Stimulated activated CD4-positive, alpha-beta T cell treated with anti-CD3 and anti-CD28 coated beads, Interleukin-2, amount 100 ng/mL, for 4 hours (primary cell): ENCODE data around the gene SRMS.
"Not testable (repeated sequence)": the region's sequence is repeated elsewhere in the genome, so short reads cannot be mapped to it uniquely, and the experiment has no call there.

Experiments
- DNase-seq: peaks from one replicate; pipeline ENCODE4 v3.0.0-alpha.2; 2020; ENCODE audit warnings: low read depth

Gene SRMS

DNA sequence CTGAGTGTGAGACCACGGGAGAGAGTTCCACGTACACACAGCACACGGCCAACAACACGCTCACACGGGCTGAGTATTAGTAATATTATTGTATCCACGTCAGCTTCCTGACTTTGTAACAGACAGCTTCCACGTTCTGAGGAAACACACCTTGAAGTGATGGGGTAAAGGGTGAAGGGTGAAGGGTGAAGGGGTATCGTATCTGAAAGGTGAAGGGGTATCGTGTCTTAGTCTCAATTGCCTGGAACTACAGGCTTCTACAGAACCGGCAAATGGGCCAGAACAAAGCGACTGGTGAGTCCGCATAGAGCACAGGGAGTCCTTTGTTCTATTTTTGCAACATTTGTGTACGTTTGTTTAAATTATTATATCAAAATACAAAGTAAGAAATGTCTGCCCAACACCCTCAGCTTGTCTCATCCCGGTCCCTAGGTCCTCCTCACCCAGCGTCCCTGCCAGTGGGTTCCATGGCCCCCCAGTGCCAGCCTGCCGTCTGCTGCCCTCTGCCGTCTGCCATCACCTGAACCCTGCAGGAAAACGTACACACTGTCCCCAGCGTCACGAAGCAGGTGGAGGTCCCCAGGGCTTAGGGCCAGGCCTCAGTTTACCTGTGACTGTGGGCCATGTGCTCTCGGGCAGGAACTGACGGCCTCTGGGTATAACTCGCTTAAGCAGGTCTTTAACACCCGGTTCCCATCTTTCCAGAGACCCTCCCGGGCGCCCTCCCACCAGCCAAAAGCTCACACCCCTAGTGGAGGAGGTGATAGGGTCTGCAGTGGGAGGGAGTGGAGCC, 30.9 kb upstream of the SRMS start:
- DNase-seq, result no peak

DNA sequence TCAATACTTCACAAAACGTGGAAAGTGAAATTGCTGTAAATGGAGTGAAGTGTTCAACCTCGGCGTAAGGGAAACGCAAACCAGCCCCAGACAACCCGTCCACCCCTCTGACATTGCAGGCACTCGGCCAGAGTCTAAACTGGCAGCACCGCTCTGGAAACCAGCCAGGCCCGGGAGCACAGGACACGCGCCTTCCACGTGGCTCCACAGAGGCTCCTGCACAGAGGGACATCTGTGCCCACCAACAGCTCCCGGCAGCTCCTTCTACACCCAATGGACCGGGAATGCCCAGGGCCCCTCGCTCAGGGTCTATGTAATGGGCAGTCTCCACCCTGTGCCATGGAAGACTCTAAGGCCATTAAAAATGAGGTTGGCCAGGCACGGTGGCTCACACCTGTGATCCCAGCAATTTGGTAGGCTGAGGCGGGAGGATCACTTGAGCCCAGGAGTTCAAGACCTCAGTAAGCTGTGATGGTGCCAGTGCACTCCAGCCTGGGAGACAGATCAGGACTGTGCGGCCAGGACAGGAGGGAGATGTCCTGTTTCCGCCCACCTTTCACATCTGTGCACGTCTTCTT, 29.9 kb upstream of the SRMS start:
- DNase-seq, result no peak

DNA sequence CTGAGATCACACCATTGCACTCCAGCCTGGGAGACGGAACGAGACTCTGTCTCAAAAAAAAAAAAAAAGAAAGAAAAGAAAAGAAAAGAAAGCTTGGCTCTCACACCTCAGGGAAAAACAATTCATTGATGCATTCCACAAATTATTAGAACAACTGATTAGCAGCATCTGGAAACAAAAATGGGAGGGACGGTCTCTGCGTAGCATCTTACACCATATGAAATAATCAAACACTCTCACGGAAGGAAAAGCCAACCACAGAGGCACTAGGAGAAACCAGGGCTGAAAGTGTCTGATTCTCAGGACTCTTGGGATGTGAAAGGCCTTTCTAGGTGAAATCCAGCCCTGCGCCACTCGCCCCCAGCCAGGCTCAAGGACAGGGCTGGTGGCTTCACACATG, 28.8 kb upstream of the SRMS start:
- DNase-seq, result no peak

DNA sequence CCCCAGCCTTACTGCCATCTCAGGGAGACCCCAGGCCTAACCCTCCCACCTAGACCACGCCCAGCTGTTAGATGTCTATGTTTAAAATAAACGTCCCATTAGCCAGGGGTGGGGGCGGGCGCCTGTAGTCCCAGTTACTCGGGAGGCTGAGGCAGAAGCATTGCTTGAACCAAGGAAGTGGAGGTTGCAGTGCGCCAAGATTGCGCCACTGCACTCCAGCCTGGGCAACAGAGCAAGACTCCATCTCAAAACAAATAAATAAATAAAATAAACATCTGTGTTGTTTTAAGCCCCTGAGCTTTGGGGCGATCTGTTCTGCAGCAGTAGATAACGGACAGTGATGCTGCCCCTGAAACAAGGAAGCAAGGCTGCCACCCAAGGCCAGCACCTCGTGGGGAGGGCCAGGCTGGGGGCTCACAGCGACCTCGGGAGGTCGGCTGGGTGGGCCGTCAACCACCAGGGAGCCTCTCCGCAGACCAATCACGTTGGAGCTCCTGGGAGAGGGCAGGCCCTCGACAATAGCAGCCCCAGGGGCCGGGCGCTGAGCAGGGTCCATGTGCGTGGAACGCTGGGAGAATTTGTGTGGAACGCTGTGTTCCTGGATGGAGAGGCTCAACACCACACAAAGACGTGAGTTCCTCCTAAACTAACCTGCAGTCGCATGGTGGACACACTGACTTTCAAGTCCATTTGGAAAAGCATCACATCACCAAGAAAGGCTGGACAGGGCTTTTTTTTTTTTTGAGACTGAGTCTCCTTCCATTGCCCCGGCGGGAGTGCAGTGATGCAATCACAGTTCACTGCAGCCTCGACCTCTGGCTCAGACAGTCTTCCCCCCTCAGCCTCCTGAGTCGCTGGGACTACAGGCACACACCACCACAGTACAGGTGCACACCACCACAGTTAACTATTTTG, 27.5 kb upstream of the SRMS start:
- no peak for DNase-seq

DNA sequence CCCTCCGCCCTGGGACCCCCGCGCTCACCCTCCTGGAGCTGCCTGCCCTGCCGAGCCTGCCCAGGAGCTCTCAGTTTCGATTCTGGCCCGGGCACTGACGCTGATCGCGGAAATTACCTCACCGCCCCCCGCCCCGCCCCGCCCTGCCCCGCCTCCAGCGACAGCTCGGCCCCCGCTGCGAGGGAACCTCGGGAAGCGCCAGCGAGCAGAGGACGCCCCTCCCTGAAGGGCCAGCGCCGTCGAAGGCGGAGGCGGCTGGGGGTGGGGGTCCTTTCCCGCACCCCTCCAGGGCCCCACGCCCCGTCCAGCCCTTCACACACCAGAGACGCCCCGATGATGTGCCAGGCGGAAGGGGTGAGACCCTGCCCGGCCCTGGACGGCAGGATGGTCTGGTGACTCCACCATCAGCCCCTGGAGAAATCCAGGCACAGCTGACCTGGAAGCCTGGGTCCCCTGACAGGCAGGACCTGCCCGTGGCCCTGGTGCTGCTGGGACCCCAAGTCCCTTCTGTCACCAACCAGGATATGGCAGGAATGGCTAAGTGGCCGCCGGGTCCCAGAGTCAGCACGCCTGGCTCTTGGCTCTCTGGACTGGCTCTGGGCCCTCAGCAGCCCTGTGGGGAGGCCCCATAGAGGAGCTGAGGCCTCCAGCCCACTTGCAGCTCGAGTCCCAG, 26.7 kb upstream of the SRMS start, which contains the start of gene HELZ2:
Gene HELZ2, minus strand, starts transcription at position 84 of the 673 bp plus-strand sequence. CDS start 1,854 bp downstream, outside the sequence.
- peak; percentile 71 for DNase-seq

DNA sequence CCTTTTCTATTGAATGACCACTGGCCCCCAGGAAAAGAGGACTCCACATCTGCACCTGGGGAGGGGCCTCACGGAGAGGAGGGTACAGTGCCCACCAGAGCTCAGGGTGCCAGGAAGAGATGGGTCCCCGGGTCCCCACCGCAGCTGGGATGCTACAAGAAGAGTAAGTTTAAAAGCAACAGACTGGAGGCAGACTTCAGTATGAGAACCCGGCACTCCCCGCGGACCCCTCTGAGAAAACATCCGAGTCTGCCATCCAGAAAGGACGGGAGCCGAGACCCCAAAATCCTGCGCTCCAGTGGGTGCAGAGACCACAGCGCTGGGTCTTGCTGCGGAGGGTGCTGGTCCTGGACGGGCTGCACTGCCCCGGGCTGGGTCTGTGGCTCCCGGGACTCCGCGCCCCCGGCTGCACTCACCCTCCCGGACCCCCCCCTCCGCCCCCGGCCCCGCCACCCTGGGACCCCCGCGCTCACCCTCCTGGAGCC, 26.1 kb upstream of the SRMS start:
- no peak for DNase-seq

DNA sequence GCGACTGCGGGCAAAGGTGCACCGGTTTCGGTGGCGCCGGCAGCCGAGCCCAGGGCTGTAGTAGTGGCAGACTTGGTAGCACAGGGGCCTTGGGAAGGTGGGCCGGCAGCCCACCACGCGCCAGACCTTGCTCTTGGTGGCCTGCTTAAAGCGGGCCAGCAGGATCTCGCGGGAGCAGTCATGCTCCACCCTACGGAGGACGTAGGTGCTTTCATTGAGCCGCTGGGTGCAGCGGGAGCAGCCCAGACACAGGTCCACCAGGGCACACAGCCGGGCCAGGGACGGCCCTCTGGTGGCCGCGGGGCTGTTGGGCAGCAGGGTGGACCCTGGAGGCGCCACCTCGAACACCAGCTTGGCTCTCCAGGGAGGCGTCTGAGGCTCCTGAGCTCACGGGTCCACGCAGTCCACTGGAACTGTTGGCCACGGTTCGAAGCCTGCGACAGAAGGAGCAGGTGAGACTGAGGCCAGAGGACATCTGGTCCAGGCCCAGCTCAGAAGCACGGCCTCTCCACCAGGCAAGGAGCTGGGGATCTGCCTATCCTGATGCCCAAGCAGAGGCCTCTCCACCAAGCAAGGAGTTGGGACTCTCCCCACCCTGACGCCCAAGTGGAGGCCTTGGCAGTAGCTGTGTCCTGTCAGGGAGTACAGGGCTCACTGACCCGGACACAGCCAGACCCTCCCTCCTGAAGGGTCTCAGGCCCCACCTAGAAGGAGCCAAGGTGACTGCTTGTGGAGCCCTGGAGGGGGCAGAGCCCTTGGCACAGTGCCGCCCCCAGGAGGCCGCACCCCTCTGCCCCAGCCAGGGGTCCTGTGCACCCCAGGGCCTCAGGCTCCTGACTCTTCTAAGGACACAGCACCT, 25.5 kb upstream of the SRMS start:
- no peak for DNase-seq

DNA sequence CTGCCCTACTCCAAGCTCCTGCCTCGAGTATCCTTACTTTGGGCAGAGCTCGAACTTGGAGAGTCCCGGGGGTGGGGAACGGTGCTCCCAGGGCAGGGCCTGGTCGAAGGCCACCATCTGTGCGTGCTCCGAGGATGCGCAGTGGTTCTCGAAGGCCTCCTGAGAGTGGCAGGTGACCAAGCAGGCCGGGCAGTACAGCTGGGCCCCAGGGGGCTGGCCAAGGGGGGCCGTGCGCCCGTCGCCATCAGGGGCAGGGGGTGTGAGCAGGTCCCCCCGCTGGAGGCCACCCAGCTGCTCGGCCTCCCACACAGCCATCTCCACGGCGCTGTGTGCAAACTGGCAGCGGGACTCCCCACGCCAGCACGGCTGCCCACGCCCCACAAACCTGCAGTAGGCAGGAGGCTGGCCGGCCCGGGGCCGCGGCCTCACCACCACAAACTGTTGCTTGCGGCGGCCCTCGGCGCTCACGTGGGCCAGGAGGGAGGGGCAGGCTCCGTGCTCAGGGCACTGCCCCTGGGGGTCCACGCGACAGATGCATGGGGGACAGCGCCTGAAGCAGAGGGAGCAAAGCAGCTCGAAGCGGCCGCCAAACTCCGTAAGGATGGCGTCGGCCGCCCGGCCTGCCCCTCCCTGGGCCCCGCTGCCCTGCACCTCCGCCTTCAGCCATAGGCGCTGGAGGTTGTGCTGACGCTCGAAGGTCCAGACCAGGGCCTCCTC, 24.7 kb upstream of the SRMS start:
- DNase-seq, result no peak

DNA sequence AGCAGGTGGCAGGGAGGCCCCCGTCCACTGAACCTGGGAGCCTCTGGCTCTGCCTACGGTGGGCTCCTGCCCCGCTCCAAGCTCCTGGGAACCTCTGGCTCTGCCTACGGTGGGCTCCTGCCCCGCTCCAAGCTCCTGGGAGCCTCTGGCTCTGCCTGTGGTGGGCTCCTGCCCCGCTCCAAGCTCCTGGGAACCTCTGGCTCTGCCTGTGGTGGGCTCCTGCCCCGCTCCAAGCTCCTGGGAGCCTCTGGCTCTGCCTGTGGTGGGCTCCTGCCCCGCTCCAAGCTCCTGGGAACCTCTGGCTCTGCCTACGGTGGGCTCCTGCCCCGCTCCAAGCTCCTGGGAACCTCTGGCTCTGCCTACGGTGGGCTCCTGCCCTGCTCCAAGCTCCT, 23.5 kb upstream of the SRMS start:
- DNase-seq, result not testable (repeated sequence)

DNA sequence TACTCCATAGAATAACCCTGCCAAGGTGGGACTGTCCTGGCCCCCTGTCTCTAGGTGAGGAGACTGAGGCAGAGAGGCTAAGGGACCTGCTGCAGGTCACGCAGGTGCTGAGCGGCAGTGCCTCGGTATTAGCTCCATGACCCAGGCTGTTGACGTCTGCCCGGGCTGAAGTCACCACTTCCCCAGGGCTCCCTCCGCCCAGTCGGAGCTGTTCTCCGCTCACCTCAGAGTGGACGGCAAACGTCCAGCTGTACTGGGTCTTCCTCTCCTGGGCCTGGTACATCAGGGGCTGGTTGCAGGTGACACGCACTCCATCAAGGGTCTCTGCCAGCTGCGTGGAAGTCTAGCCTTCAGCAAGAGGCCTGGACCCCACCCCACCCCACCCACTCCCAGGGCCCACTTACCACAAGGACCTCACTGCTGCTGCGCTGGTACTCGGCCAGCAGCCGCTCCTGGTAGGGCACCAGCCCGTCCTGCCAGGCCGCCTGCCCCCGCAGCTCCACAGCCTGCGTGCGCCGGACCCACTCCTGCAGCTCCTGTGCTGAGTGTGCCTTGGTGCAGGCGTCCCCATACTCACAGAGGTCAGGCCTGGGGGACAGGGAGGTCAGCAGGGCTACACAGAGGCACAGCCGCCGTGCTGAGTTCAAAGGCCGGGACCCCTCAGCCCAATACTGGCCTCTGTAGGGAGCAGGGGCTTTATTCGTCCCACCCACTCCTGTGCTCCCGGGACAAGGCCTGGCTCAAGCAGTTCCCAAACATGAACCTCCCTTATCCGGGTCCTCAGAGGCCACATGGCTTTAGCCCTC, 22.9 kb upstream of the SRMS start:
- DNase-seq, result no peak

DNA sequence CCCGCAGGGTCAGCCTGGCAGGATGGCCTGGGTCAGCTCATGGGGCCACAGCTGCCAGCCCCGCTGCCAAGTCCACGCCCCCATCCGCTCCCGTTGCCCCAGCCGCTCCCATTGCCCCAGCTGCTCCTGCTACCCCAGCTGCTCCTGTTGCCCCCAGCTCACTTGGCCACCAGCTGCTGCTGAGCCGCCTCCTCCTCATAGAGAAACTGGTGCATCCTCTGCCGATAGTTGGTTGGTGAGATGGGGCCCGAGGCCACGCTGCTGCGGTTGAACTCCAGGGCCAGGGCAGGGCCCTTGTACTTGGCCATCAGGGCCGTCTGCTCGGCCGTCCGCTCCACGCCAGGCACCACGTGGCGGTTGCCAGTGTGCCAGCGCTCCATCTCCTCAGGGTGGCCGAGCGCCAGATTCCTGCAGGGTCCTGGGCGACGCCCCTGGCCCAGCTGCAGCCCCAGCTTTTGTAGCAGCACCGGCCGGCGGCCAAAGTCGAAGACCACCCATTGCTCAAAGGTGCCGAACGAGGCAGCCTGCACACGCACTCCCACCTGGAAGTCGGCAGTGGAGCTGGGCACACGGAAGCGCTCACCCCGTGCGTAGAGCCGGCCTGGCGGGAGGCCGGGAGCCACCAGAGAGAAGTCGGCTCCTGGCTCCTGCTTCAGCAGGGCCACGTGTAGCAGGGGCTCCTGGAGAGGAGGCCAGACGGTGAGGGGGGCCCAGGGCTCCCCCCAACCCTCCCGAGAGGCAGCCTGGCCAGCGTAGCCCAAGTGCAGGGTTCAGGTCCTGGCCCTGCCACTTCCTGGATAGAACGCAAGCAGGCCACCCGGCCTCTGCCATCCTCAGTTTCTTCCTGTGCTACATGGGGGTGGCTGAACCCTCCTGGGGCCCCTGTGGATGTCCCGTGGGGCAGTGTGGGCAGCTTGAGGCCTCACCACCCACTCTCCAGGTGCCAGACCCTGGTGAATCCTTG, 21.7 kb upstream of the SRMS start:
- no peak for DNase-seq

DNA sequence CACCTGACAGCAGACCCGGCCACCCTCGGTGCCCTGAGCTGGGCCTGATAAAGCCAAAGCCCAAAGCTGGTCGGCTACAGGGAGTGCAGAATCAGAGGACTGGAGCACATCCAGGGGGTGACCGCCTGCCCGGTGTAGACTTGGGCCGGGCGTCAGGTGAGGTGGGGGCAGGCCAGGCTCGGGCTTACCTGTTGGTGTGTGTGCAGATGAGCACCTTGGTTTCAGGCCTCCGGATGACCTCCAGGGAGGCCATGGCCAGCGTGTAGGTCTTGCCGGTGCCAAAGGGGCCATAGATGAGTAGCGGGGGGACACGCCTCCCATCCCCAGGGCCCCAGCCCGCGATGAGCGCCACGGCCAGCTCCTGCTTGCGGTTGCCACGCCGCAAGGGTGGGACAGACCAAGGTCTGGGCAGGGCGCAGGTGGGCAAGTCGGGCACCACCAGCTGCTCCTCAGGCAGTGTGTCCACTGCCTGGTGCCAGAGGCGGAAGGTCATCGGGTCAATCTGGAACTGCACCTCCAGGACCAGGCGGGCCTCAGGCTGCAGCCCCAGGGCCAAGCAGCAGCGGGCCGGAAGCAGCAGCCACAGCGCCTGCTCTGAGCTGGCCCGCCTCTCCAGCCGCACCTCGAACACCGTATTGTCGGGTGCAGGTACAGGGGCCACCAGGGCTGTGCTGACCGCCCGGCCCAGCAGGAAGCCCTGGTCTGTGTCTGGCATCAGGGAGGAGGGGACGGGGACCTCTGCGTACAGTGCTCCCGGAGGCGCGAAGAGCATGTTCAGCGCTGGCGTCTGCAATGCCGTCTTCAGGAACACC, 20.8 kb upstream of the SRMS start:
- DNase-seq, result no peak

DNA sequence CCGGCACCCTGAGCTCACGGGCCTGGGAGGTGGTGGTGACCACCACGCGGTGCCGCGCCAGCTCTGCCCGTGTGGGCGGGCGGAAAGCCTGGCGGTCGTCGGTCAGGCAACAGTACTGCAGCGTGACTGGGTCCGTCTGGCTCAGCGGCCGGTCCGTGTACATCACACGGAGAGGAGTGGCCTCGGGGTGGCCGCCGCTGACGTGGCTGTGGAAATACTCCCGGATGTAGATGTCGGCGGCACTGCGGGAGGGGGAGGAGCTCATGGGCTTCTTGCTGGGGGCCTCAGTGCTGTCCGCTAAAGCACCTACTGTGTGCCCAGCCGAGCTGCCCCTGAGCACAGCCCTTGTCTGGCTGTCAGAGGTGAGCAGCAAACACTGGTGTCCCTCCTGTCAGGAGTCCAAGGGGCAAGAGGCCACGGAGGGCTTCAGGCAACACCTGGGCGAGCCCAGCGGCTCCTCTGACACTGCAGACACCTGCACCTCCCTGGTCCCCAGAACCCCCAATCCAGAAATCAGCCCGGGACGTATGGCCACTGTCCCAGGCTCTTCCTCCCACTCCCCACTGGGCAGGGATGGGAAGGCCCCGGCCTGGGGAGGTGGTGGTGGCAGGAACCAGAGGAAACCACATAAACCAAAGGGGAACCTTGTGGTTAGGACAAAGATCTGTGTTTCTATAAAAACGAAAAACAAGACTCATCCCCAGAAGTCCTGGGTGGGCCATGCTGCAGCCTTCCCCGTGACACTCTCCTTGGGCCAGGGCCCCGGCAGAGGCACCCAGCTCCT, 20.0 kb upstream of the SRMS start:
- no peak for DNase-seq

DNA sequence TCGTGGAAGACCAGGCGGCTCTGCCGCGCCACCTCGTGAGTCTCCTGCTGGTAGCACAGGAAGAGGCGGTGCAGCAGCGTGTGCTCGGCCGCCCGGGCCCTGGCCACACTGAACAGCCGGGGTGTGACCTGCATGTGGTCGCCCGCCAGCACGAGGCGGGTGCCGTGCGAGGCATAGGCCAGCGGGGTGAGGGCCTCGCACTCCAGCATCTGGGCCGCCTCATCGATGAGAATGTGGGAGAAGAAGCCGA, 19.5 kb upstream of the SRMS start:
- DNase-seq, result no peak

DNA sequence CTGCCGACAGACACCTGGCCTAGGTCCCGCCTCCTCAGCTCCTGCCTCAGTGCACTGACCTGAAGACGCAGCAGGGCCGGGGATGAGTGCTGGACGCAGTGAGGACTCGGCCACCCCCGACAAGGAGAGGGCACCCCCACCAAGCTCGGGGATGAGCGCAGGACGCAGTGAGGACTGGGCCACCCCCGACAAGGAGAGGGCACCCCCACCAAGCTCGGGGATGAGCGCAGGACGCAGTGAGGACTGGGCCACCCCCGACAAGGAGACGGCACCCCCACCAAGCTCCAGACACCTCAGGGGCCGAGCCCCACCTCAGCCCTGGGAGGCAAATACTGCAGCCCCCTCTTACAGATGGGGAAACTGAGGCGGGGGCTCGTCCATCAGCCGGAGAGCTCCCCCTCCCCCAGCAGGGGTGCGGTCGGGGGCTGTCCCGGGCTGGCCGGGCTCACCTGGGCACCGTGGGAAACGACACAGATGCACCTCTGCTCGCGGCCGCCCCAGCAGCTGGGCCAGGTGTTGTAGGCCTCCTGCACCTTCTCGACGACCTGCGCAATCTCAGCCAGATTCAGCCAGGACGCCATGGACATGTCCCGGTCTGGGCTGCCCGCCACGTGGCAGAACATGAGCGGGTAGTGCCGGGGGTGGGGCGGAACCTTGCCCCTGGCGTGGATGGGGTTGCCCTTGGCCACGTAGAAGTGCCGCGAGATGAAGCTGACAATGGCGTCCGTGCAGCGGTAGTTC, 19.0 kb upstream of the SRMS start:
- DNase-seq, result no peak

DNA sequence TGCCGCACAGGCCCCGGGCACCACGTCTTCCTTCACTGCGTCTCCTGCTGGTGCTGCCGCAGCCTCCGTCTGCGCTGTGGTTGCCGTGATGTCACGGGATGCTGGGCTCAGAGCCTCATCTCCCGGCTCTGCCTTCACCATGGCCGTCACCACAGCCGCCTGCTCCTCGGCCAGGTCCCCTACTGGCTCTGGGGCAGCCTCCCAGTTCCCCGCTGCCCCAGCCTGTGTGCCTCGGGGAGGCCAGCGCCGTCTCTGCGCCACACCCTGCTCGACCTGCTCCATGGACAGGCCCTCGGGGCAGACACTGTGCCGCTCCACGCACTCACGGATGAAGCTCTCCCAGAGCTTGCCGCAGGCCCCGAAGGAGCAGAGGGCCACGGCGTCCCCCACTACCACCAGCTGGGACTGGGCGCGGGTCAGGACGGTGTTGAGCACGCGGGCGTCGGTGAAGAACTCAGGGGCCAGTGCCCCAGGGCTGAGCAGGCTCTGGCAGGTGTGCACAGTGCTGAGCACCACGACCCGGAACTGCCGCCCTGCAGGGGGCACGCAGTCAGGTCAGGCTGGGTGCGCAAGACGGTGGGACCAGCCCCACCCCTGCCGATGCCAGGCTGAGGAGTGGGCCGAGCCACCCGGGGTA, 18.3 kb upstream of the SRMS start:
- DNase-seq, result no peak
